NT2/D1 (cell line): ENCODE measurements around the gene ACYP1.

Experiments
- SUZ12 ChIP-seq: IDR thresholded peaks from 2 replicates; pipeline ENCODE4 v1.6.1; 2011; ENCODE audit not compliant: insufficient read length, insufficient read depth; ENCODE audit errors: extremely low read depth
- YY1 ChIP-seq: IDR thresholded peaks from 2 replicates; pipeline ENCODE4 v1.6.1; 2011; ENCODE audit not compliant: insufficient read length, insufficient read depth
- ZNF274 ChIP-seq: IDR thresholded peaks from 2 replicates; pipeline ENCODE4 v1.6.1; 2011; ENCODE audit warnings: mild to moderate bottlenecking, low read depth, low read length

- no peak for TF ChIP-seq ZNF274
- TF ChIP-seq SUZ12, result no peak
- TF ChIP-seq YY1, result no peak
Observed at GRCh38 chr14:75030147-75030546, 33.7 kb downstream of the ACYP1 start.
